Hepatocyte (in vitro differentiated cells): Measurements from ENCODE around the gene TGFBI.

Experiments used
- EZH2 ChIP-seq: fragments of 200-600 bp; sonication (generic); IDR thresholded peaks from 2 replicates; pipeline ENCODE4 v1.6.1; 2016; ENCODE audit warnings: antibody characterized with exemption, mild to moderate bottlenecking, borderline replicate concordance
- TF ChIP-seq, protein P1 (sequence below): fragments of 200-600 bp; sonication (generic); IDR thresholded peaks from 2 replicates; pipeline ENCODE4 v1.5.1; 2016; ENCODE audit warnings: antibody characterized with exemption, mild to moderate bottlenecking; ENCODE audit not compliant: poor library complexity

DNA sequence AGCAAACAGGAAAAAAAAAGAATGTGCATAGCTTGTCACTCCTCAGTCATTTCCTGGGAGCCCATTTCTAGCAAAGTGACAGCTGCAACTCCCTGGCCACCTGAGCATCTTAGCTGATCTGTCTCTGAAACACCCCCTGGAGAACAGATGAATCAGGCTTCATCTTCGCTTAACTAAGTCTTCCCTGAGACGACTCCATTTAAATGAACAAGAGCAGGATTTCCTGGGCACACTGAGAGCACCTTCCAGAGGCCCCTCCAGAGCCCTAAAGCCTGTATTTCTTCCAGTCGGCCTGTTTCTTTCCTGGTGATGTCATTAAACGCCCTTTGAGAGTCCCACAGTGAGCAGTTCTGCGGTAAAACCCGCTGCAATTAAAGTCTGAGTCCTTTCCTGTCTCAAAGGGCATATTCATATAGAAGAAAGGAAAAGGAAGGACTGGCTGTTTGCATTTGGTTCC, 13.9 kb downstream of the TGFBI start:
- TF ChIP-seq, protein P1, sequence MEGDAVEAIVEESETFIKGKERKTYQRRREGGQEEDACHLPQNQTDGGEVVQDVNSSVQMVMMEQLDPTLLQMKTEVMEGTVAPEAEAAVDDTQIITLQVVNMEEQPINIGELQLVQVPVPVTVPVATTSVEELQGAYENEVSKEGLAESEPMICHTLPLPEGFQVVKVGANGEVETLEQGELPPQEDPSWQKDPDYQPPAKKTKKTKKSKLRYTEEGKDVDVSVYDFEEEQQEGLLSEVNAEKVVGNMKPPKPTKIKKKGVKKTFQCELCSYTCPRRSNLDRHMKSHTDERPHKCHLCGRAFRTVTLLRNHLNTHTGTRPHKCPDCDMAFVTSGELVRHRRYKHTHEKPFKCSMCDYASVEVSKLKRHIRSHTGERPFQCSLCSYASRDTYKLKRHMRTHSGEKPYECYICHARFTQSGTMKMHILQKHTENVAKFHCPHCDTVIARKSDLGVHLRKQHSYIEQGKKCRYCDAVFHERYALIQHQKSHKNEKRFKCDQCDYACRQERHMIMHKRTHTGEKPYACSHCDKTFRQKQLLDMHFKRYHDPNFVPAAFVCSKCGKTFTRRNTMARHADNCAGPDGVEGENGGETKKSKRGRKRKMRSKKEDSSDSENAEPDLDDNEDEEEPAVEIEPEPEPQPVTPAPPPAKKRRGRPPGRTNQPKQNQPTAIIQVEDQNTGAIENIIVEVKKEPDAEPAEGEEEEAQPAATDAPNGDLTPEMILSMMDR, result no peak
- TF ChIP-seq EZH2, result no peak
